Measurements from ENCODE around the gene CD320.
A peak's percentile ranks its signal among the peaks of the same experiment; 100 is the strongest.
"Not testable (repeated sequence)": the region's sequence is repeated elsewhere in the genome, so short reads cannot be mapped to it uniquely, and the experiment has no call there.

Gene CD320

GRCh38 chr19:8320564-8321066 lies 12.5 kb upstream of the CD320 start:
- DNase-seq (ENCODE audit: low read depth, low spot score), result no peak
- no peaks in the 10 kb centered on the region for H3K9me3 ChIP-seq (ENCODE audit: control insufficient read depth, insufficient read depth, low read length)
- H3K27ac ChIP-seq (ENCODE audit: low read length), result no peak overlapping the region
- H3K36me3 ChIP-seq (ENCODE audit: control insufficient read depth, insufficient read depth, low read length), result peaks cover 16% of the 10 kb centered on the region
- peak overlapping the region; percentile 89 for H3K4me3 ChIP-seq (ENCODE audit: low read length)
- H3K27me3 ChIP-seq (ENCODE audit: control insufficient read depth, insufficient read depth, low read length), result no peaks in the 10 kb centered on the region
- WGBS (ENCODE audit: insufficient coverage, insufficient read length), result no CpG with 5 or more reads among the region's 16 CpGs
- H3K4me1 ChIP-seq (ENCODE audit: control insufficient read depth, insufficient read depth, low read length), result peaks cover 5% of the 10 kb centered on the region

- no peak overlapping the region for H3K27ac ChIP-seq (ENCODE audit: low read length)
- H3K4me1 ChIP-seq (ENCODE audit: control insufficient read depth, insufficient read depth, low read length), result peaks cover 5% of the 10 kb centered on the region
- H3K36me3 ChIP-seq (ENCODE audit: control insufficient read depth, insufficient read depth, low read length), result peaks cover 20% of the 10 kb centered on the region
- H3K27me3 ChIP-seq (ENCODE audit: control insufficient read depth, insufficient read depth, low read length), result no peaks in the 10 kb centered on the region
- WGBS (ENCODE audit: insufficient coverage, insufficient read length), result no CpG with 5 or more reads among the region's 19 CpGs
- H3K9me3 ChIP-seq (ENCODE audit: control insufficient read depth, insufficient read depth, low read length), result no peaks in the 10 kb centered on the region
- H3K4me3 ChIP-seq (ENCODE audit: low read length), result peak overlapping the region; percentile 89; the same call in 1 of the 2 replicates
- no peak for DNase-seq (ENCODE audit: low read depth, low spot score)
These were observed 11.8 kb upstream of the CD320 start for GRCh38 chr19:8319807-8320520.

GRCh38 chr19:8318835-8319234 lies 10.7 kb upstream of the CD320 start:
- H3K9me3 ChIP-seq (ENCODE audit: control insufficient read depth, insufficient read depth, low read length); DNase-seq (ENCODE audit: low read depth, low spot score); H3K27me3 ChIP-seq (ENCODE audit: control insufficient read depth, insufficient read depth, low read length); H3K4me1 ChIP-seq (ENCODE audit: control insufficient read depth, insufficient read depth, low read length); H3K27ac ChIP-seq (ENCODE audit: low read length); H3K4me3 ChIP-seq (ENCODE audit: low read length): not testable (repeated sequence)
- H3K36me3 ChIP-seq (ENCODE audit: control insufficient read depth, insufficient read depth, low read length), result peaks cover 22% of the 10 kb centered on the region
- WGBS (ENCODE audit: insufficient coverage, insufficient read length), result no CpG with 5 or more reads among the region's 9 CpGs

GRCh38 chr19:8316351-8317125 lies 8.4 kb upstream of the CD320 start:
- H3K36me3 ChIP-seq (ENCODE audit: control insufficient read depth, insufficient read depth, low read length), result peaks cover 16% of the 10 kb centered on the region

GRCh38 chr19:8314981-8315640 lies 7.0 kb upstream of the CD320 start:
- WGBS (ENCODE audit: insufficient coverage, insufficient read length), result no CpG with 5 or more reads among the region's 11 CpGs
- H3K27me3 ChIP-seq (ENCODE audit: control insufficient read depth, insufficient read depth, low read length); H3K4me3 ChIP-seq (ENCODE audit: low read length); H3K27ac ChIP-seq (ENCODE audit: low read length); H3K9me3 ChIP-seq (ENCODE audit: control insufficient read depth, insufficient read depth, low read length); DNase-seq (ENCODE audit: low read depth, low spot score); H3K4me1 ChIP-seq (ENCODE audit: control insufficient read depth, insufficient read depth, low read length): not testable (repeated sequence)
- H3K36me3 ChIP-seq (ENCODE audit: control insufficient read depth, insufficient read depth, low read length), result peaks cover 20% of the 10 kb centered on the region

More at GRCh38 chr19:8316351-8317125, 8.4 kb upstream of the CD320 start:
- Histone ChIP-seq H3K4me1 (ENCODE audit: control insufficient read depth, insufficient read depth, low read length) (no peaks in the 10 kb centered on the region), H3K27me3 (ENCODE audit: control insufficient read depth, insufficient read depth, low read length) (no peaks in the 10 kb centered on the region), H3K4me3 (ENCODE audit: low read length) (no peak overlapping the region), H3K9me3 (ENCODE audit: control insufficient read depth, insufficient read depth, low read length) (no peaks in the 10 kb centered on the region), H3K27ac (ENCODE audit: low read length) (no peak overlapping the region)
- no CpG with 5 or more reads among the region's 14 CpGs for WGBS (ENCODE audit: insufficient coverage, insufficient read length)
- no peak for DNase-seq (ENCODE audit: low read depth, low spot score)

GRCh38 chr19:8311461-8312260 lies 3.5 kb upstream of the CD320 start:
- WGBS (ENCODE audit: insufficient coverage, insufficient read length), result no CpG with 5 or more reads among the region's 16 CpGs
- DNase-seq (ENCODE audit: low read depth, low spot score), result no peak
- no peaks in the 10 kb centered on the region for H3K27me3 ChIP-seq (ENCODE audit: control insufficient read depth, insufficient read depth, low read length)
- H3K4me3 ChIP-seq (ENCODE audit: low read length), result no peak overlapping the region
- no peak overlapping the region for H3K27ac ChIP-seq (ENCODE audit: low read length)
- H3K4me1 ChIP-seq (ENCODE audit: control insufficient read depth, insufficient read depth, low read length), result no peaks in the 10 kb centered on the region
- H3K9me3 ChIP-seq (ENCODE audit: control insufficient read depth, insufficient read depth, low read length), result no peaks in the 10 kb centered on the region
- peaks cover 20% of the 10 kb centered on the region for H3K36me3 ChIP-seq (ENCODE audit: control insufficient read depth, insufficient read depth, low read length)

- H3K4me1 ChIP-seq (ENCODE audit: control insufficient read depth, insufficient read depth, low read length), result no peaks in the 10 kb centered on the region
- H3K4me3 ChIP-seq (ENCODE audit: low read length), result no peak overlapping the region
- H3K9me3 ChIP-seq (ENCODE audit: control insufficient read depth, insufficient read depth, low read length), result no peaks in the 10 kb centered on the region
- DNase-seq (ENCODE audit: low read depth, low spot score), result no peak
- H3K27me3 ChIP-seq (ENCODE audit: control insufficient read depth, insufficient read depth, low read length), result no peaks in the 10 kb centered on the region
- H3K27ac ChIP-seq (ENCODE audit: low read length), result no peak overlapping the region
- WGBS (ENCODE audit: insufficient coverage, insufficient read length), result no CpG with 5 or more reads among the region's 17 CpGs
- H3K36me3 ChIP-seq (ENCODE audit: control insufficient read depth, insufficient read depth, low read length), result peaks cover 15% of the 10 kb centered on the region
These were observed 2.3 kb upstream of the CD320 start for GRCh38 chr19:8310342-8311055.

GRCh38 chr19:8308891-8309291 lies 733 bp upstream of the CD320 start:
- Histone ChIP-seq H3K36me3 (ENCODE audit: control insufficient read depth, insufficient read depth, low read length) (peaks cover 10% of the 10 kb centered on the region), H3K27me3 (ENCODE audit: control insufficient read depth, insufficient read depth, low read length) (no peaks in the 10 kb centered on the region), H3K9me3 (ENCODE audit: control insufficient read depth, insufficient read depth, low read length) (no peaks in the 10 kb centered on the region), H3K4me3 (ENCODE audit: low read length) (no peak overlapping the region), H3K27ac (ENCODE audit: low read length) (no peak overlapping the region), H3K4me1 (ENCODE audit: control insufficient read depth, insufficient read depth, low read length) (no peaks in the 10 kb centered on the region)
- no peak for DNase-seq (ENCODE audit: low read depth, low spot score)
- no CpG with 5 or more reads among the region's 17 CpGs for WGBS (ENCODE audit: insufficient coverage, insufficient read length)

GRCh38 chr19:8307400-8307964 lies 676 bp downstream of the CD320 start:
- no peaks in the 10 kb centered on the region for H3K27me3 ChIP-seq (ENCODE audit: control insufficient read depth, insufficient read depth, low read length)
- H3K4me1 ChIP-seq (ENCODE audit: control insufficient read depth, insufficient read depth, low read length), result no peaks in the 10 kb centered on the region
- peak overlapping the region; percentile 66; the same call in 1 of the 2 replicates for H3K4me3 ChIP-seq (ENCODE audit: low read length)
- no peaks in the 10 kb centered on the region for H3K9me3 ChIP-seq (ENCODE audit: control insufficient read depth, insufficient read depth, low read length)
- no peak for DNase-seq (ENCODE audit: low read depth, low spot score)
- H3K36me3 ChIP-seq (ENCODE audit: control insufficient read depth, insufficient read depth, low read length), result peaks cover 13% of the 10 kb centered on the region
- H3K27ac ChIP-seq (ENCODE audit: low read length), result no peak overlapping the region
- no CpG with 5 or more reads among the region's 24 CpGs for WGBS (ENCODE audit: insufficient coverage, insufficient read length)
